ENCODE results near the gene MINPP1.

MINPP1 gene

GRCh38 chr10:87524296-87524695 is 19.6 kb downstream of the MINPP1 start:
- TF ChIP-seq GATA2 (IDR thresholded peaks at IDR 0.05; ENCODE audit: low read depth, low read length), result no peak
- no peak for TF ChIP-seq GATA3 (IDR thresholded peaks at IDR 0.05; ENCODE audit: low read depth, low read length)

GRCh38 chr10:87531908-87532622 is 27.4 kb downstream of the MINPP1 start:
- no peak for TF ChIP-seq GATA3 (IDR thresholded peaks at IDR 0.05; ENCODE audit: low read depth, low read length)
- TF ChIP-seq GATA2 (IDR thresholded peaks at IDR 0.05; ENCODE audit: low read depth, low read length), result no peak

GRCh38 chr10:87532696-87533095 is 28.0 kb downstream of the MINPP1 start:
- TF ChIP-seq GATA3 (IDR thresholded peaks at IDR 0.05; ENCODE audit: low read depth, low read length) (no peak), GATA2 (IDR thresholded peaks at IDR 0.05; ENCODE audit: low read depth, low read length) (no peak)

- TF ChIP-seq GATA3 (IDR thresholded peaks at IDR 0.05; ENCODE audit: low read depth, low read length), result no peak
- TF ChIP-seq GATA2 (IDR thresholded peaks at IDR 0.05; ENCODE audit: low read depth, low read length), result no peak
These were observed 29.6 kb downstream of the MINPP1 start for GRCh38 chr10:87534173-87534858.

- TF ChIP-seq GATA3 (IDR thresholded peaks at IDR 0.05; ENCODE audit: low read depth, low read length) (no peak), GATA2 (IDR thresholded peaks at IDR 0.05; ENCODE audit: low read depth, low read length) (no peak)
These were observed 33.7 kb downstream of the MINPP1 start for GRCh38 chr10:87538092-87539015.

- TF ChIP-seq GATA3 (IDR thresholded peaks at IDR 0.05; ENCODE audit: low read depth, low read length) (no peak), GATA2 (IDR thresholded peaks at IDR 0.05; ENCODE audit: low read depth, low read length) (no peak)
These were observed 36.4 kb downstream of the MINPP1 start for GRCh38 chr10:87541114-87541513.

- no peak for TF ChIP-seq GATA2 (IDR thresholded peaks at IDR 0.05; ENCODE audit: low read depth, low read length)
- no peak for TF ChIP-seq GATA3 (IDR thresholded peaks at IDR 0.05; ENCODE audit: low read depth, low read length)
These were observed 40.0 kb downstream of the MINPP1 start for GRCh38 chr10:87544721-87545120.

- TF ChIP-seq GATA2 (IDR thresholded peaks at IDR 0.05; ENCODE audit: low read depth, low read length) (no peak), GATA3 (IDR thresholded peaks at IDR 0.05; ENCODE audit: low read depth, low read length) (no peak)
These were observed 41.1 kb downstream of the MINPP1 start for GRCh38 chr10:87545783-87546182.

GRCh38 chr10:87546210-87546609 is 41.5 kb downstream of the MINPP1 start:
- TF ChIP-seq GATA2 (IDR thresholded peaks at IDR 0.05; ENCODE audit: low read depth, low read length), result no peak
- no peak for TF ChIP-seq GATA3 (IDR thresholded peaks at IDR 0.05; ENCODE audit: low read depth, low read length)

- TF ChIP-seq GATA2 (IDR thresholded peaks at IDR 0.05; ENCODE audit: low read depth, low read length) (no peak), GATA3 (IDR thresholded peaks at IDR 0.05; ENCODE audit: low read depth, low read length) (no peak)
These were observed 42.3 kb downstream of the MINPP1 start for GRCh38 chr10:87546971-87547413.

- TF ChIP-seq GATA2 (IDR thresholded peaks at IDR 0.05; ENCODE audit: low read depth, low read length) (no peak), GATA3 (IDR thresholded peaks at IDR 0.05; ENCODE audit: low read depth, low read length) (no peak)
These were observed 43.1 kb downstream of the MINPP1 start for GRCh38 chr10:87547734-87548311.

- TF ChIP-seq GATA3 (IDR thresholded peaks at IDR 0.05; ENCODE audit: low read depth, low read length), result no peak
- TF ChIP-seq GATA2 (IDR thresholded peaks at IDR 0.05; ENCODE audit: low read depth, low read length), result no peak
These were observed 46.0 kb downstream of the MINPP1 start for GRCh38 chr10:87550741-87551140.

GRCh38 chr10:87551326-87551725 is 46.6 kb downstream of the MINPP1 start:
- no peak for TF ChIP-seq GATA2 (IDR thresholded peaks at IDR 0.05; ENCODE audit: low read depth, low read length)
- TF ChIP-seq GATA3 (IDR thresholded peaks at IDR 0.05; ENCODE audit: low read depth, low read length), result no peak

Measured in SH-SY5Y (cell line).